Lower leg skin (tissue), 3 donors: ENCODE data around the gene TNPO3.
"Not testable (repeated sequence)": the region's sequence is repeated elsewhere in the genome, so short reads cannot be mapped to it uniquely, and the experiment has no call there.

Experiments used
- POLR2A ChIP-seq, 2 donors: fragments of 450-650 bp; IDR thresholded peaks; one replicate each; pipeline ENCODE4 v1.6.1; 2016 to 2017; ENCODE audit warnings: antibody characterized with exemption in 2 of 2, mild to moderate bottlenecking in 1 of 2, moderate library complexity in 1 of 2
- TF ChIP-seq, protein P1 (sequence below), 3 donors: fragments of 450-650 bp; IDR thresholded peaks; one replicate each; pipeline ENCODE4 v1.5.1; 2016; ENCODE audit warnings: antibody characterized with exemption in 3 of 3, mild to moderate bottlenecking in 3 of 3, moderate library complexity in 2 of 3

DNA sequence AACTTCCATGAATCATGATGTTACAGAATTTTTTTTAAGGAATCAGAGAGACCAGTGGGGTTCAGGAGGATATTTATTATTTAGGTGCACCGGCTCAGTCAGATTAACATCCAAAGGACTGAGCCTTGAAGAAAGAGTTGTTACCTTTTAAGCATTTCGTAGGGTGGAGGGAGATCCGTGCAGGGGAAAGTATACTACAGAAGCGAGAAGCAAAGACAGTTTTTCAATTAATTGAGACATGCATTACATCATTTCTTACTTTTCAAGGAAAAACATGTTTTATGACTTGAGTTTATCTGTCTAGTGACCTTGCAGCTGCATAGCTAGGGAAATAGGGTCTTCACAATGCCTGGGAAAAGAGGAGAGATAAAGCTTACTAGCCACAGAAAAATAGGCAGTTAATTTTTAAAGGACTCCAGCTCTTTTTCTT is 12.2 kb upstream of the TNPO3 start:
- TF ChIP-seq, protein P1, sequence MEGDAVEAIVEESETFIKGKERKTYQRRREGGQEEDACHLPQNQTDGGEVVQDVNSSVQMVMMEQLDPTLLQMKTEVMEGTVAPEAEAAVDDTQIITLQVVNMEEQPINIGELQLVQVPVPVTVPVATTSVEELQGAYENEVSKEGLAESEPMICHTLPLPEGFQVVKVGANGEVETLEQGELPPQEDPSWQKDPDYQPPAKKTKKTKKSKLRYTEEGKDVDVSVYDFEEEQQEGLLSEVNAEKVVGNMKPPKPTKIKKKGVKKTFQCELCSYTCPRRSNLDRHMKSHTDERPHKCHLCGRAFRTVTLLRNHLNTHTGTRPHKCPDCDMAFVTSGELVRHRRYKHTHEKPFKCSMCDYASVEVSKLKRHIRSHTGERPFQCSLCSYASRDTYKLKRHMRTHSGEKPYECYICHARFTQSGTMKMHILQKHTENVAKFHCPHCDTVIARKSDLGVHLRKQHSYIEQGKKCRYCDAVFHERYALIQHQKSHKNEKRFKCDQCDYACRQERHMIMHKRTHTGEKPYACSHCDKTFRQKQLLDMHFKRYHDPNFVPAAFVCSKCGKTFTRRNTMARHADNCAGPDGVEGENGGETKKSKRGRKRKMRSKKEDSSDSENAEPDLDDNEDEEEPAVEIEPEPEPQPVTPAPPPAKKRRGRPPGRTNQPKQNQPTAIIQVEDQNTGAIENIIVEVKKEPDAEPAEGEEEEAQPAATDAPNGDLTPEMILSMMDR (IDR thresholded peaks at IDR 0.05): not testable (repeated sequence)
- TF ChIP-seq POLR2A (IDR thresholded peaks at IDR 0.05): not testable (repeated sequence)
